GM21515 (cell line): Measurements from ENCODE around the gene EGF.
"Not testable (repeated sequence)": the region's sequence is repeated elsewhere in the genome, so short reads cannot be mapped to it uniquely, and the experiment has no call there.

Experiments
- ATAC-seq: cut with Tn5 transposase; IDR thresholded peaks from one replicate; pipeline ENCODE4 v1.9.1; 2021; ENCODE audit not compliant: unreplicated experiment

EGF gene

GRCh38 chr4:109912706-109913595, at the start of gene EGF:
EGF (plus strand) TSS chr4:109912883; CDS start chr4:109913336, 453 bp downstream.
- ATAC-seq = no peak

- ATAC-seq = no peak
Observed at GRCh38 chr4:109864134-109864533, 48.5 kb upstream of the EGF start.

GRCh38 chr4:109870061-109870460, 42.6 kb upstream of the EGF start:
- ATAC-seq = no peak

GRCh38 chr4:109872065-109872464, 40.6 kb upstream of the EGF start:
- no peak for ATAC-seq

GRCh38 chr4:109872950-109873656, 39.6 kb upstream of the EGF start:
- ATAC-seq = no peak

- ATAC-seq = no peak
Observed at GRCh38 chr4:109873791-109874514, 38.7 kb upstream of the EGF start.

- no peak for ATAC-seq
Observed at GRCh38 chr4:109875106-109875505, 37.6 kb upstream of the EGF start.

- not testable (repeated sequence) for ATAC-seq
Observed at GRCh38 chr4:109875553-109875952, 37.1 kb upstream of the EGF start.

GRCh38 chr4:109876634-109877265, 35.9 kb upstream of the EGF start:
- no peak for ATAC-seq

GRCh38 chr4:109877400-109877799, 35.3 kb upstream of the EGF start:
- ATAC-seq = peak; percentile 84

- no peak for ATAC-seq
Observed at GRCh38 chr4:109878355-109878754, 34.3 kb upstream of the EGF start.

- no peak for ATAC-seq
Observed at GRCh38 chr4:109879081-109879480, 33.6 kb upstream of the EGF start.

GRCh38 chr4:109879636-109880314, 32.9 kb upstream of the EGF start:
- no peak for ATAC-seq

GRCh38 chr4:109886303-109886702, 26.4 kb upstream of the EGF start:
- ATAC-seq = no peak

- no peak for ATAC-seq
Observed at GRCh38 chr4:109887071-109887470, 25.6 kb upstream of the EGF start.

GRCh38 chr4:109890076-109890475, 22.6 kb upstream of the EGF start:
- no peak for ATAC-seq

- ATAC-seq = no peak
Observed at GRCh38 chr4:109902559-109903251, 10.0 kb upstream of the EGF start.

GRCh38 chr4:109908731-109909130, 4.0 kb upstream of the EGF start:
- no peak for ATAC-seq

- no peak for ATAC-seq
Observed at GRCh38 chr4:109910256-109910655, 2.4 kb upstream of the EGF start.
